SK-N-SH (cell line): ENCODE measurements around the gene RTN4. TPM values are rescaled to one million over a fixed set of nuclear protein-coding genes. Genes with fewer than 3 reads are reported as not detected.

ENCODE experiments used
- CTCF ChIA-PET: fragments of 300-600, 350-600 bp; formaldehyde crosslinking; extraction: SDS; loops from one replicate; lab custom pipeline; 2021; lab: Yijun Ruan, JAX
- POLR2A ChIA-PET: fragments of 350-600 bp; sonication (Branson Sonifier 250); formaldehyde crosslinking; extraction: SDS; loops from one replicate; lab custom pipeline; 2020; ENCODE audit warnings: antibody characterized with exemption, inconsistent platforms; lab: Yijun Ruan, JAX
- DNase-seq: peaks from one replicate; pipeline ENCODE4 v3.0.0; 2012
- H2AFZ ChIP-seq: fragments of 200-600 bp; sonication (generic); 2 replicates; pipeline ENCODE4 v1.8.1; 2016; ENCODE audit warnings: antibody characterized with exemption, mild to moderate bottlenecking, low read depth
- H3F3A ChIP-seq: fragments of 200-600 bp; sonication (generic); replicated peaks from 2 replicates; pipeline ENCODE3; 2016; ENCODE audit warnings: antibody characterized with exemption, mild to moderate bottlenecking; ENCODE audit not compliant: insufficient read depth
- H3K27ac ChIP-seq, 2 experiments: fragments of 200-500 bp in 1 of 2; fragments of 200-600 bp in 1 of 2; sonication (Bioruptor generic) in 1 of 2; sonication (generic), shearing (Covaris generic) in 1 of 2; 2 replicates each; pipeline versions ENCODE4 v1.5.1 to v1.6.1; 2014 to 2016; ENCODE audit warnings: low read depth in 2 of 2, inconsistent platforms in 1 of 2, low read length in 1 of 2, mild to moderate bottlenecking in 1 of 2, mixed read lengths in 1 of 2
- H3K27me3 ChIP-seq: fragments of 200-600 bp; sonication (generic), shearing (Covaris generic); 2 replicates; pipeline ENCODE4 v1.6.1; 2016; ENCODE audit warnings: mixed run types; ENCODE audit not compliant: insufficient read depth
- H3K36me3 ChIP-seq, 2 experiments: fragments of 200-500 bp in 1 of 2; fragments of 200-600 bp in 1 of 2; sonication (Bioruptor generic) in 1 of 2; sonication (generic) in 1 of 2; replicated peaks in 1 of 2; 2 replicates each; pipeline versions ENCODE3 to v1.5.1; 2014 to 2016; ENCODE audit warnings: low read length in 1 of 2, mild to moderate bottlenecking in 1 of 2; ENCODE audit not compliant: insufficient read depth in 2 of 2, control insufficient read depth in 1 of 2
- H3K4me1 ChIP-seq, 2 experiments: fragments of 200-500 bp in 1 of 2; fragments of 200-600 bp in 1 of 2; sonication (Bioruptor generic) in 1 of 2; sonication (generic), shearing (Covaris generic) in 1 of 2; 2 replicates each; pipeline versions ENCODE4 v1.5.1 to v1.6.1; 2014 to 2016; ENCODE audit warnings: low read depth in 1 of 2, low read length in 1 of 2, mixed run types in 1 of 2; ENCODE audit not compliant: insufficient read depth in 2 of 2, control insufficient read depth in 1 of 2
- H3K4me2 ChIP-seq: fragments of 200-600 bp; sonication (generic), shearing (Covaris generic); 2 replicates; pipeline ENCODE4 v1.6.1; 2017; ENCODE audit warnings: mixed run types
- H3K4me3 ChIP-seq, 2 experiments: fragments of 200-500 bp in 1 of 2; fragments of 200-600 bp in 1 of 2; sonication (Bioruptor generic) in 1 of 2; sonication (generic), shearing (Covaris generic) in 1 of 2; 2 replicates each; pipeline versions ENCODE4 v1.5.1 to v1.8.1; 2014 to 2016; ENCODE audit warnings: low read depth in 2 of 2, inconsistent platforms in 1 of 2, low read length in 1 of 2, mild to moderate bottlenecking in 1 of 2, mixed read lengths in 1 of 2, moderate library complexity in 1 of 2
- H3K79me2 ChIP-seq: fragments of 200-600 bp; sonication (generic); 2 replicates; pipeline ENCODE4 v1.8.1; 2017; ENCODE audit warnings: mild to moderate bottlenecking; ENCODE audit not compliant: insufficient read depth
- H3K9ac ChIP-seq: fragments of 200-600 bp; sonication (generic); 2 replicates; pipeline ENCODE4 v1.6.1; 2017; ENCODE audit warnings: mixed run types
- H3K9me2 ChIP-seq: fragments of 200-600 bp; sonication (generic); 2 replicates; pipeline ENCODE4 v1.6.1; 2017; ENCODE audit warnings: mixed run types
- H3K9me3 ChIP-seq: fragments of 200-600 bp; sonication (generic); 2 replicates; pipeline ENCODE4 v1.6.1; 2017; ENCODE audit warnings: mixed run types, mild to moderate bottlenecking, moderate library complexity
- H4K20me1 ChIP-seq: fragments of 200-600 bp; sonication (generic); 2 replicates; pipeline ENCODE4 v1.6.1; 2017; ENCODE audit warnings: mild to moderate bottlenecking, mixed run types; ENCODE audit not compliant: insufficient read depth
- EZH2phosphoT487 ChIP-seq: fragments of 200-600 bp; sonication (generic); IDR thresholded peaks from 2 replicates; pipeline ENCODE4 v1.6.1; 2017; ENCODE audit warnings: low read depth, mixed run types, mild to moderate bottlenecking, antibody characterized with exemption, moderate library complexity, borderline replicate concordance
- FOSL2 ChIP-seq: IDR thresholded peaks from 2 replicates; pipeline ENCODE4 v1.4.0; 2012; ENCODE audit warnings: low read depth, mild to moderate bottlenecking, moderate library complexity, borderline replicate concordance
- FOXM1 ChIP-seq: IDR thresholded peaks from 2 replicates; pipeline ENCODE4 v1.4.0; 2012; ENCODE audit warnings: low read depth, mild to moderate bottlenecking
- GATA2 ChIP-seq: sonication (generic); formaldehyde crosslinking; IDR thresholded peaks from 2 replicates; pipeline ENCODE4 v1.5.0; 2020; ENCODE audit warnings: mild to moderate bottlenecking, missing genetic modification reagents
- JUND ChIP-seq: IDR thresholded peaks from 2 replicates; pipeline ENCODE4 v1.4.0; 2012
- NFIC ChIP-seq: IDR thresholded peaks from 2 replicates; pipeline ENCODE4 v1.4.0; 2012; ENCODE audit warnings: borderline replicate concordance
- RAD21 ChIP-seq: IDR thresholded peaks from 2 replicates; pipeline ENCODE4 v1.6.1; 2012; ENCODE audit warnings: mild to moderate bottlenecking, low read length
- REST ChIP-seq: IDR thresholded peaks from 2 replicates; pipeline ENCODE4 v1.6.1; 2012; ENCODE audit warnings: mild to moderate bottlenecking, low read depth, low read length, moderate library complexity
- TAF1 ChIP-seq: IDR thresholded peaks from 2 replicates; pipeline ENCODE4 v1.6.1; 2012; ENCODE audit warnings: low read depth, mild to moderate bottlenecking, low read length, moderate library complexity, borderline replicate concordance
- TCF12 ChIP-seq: IDR thresholded peaks from 2 replicates; pipeline ENCODE4 v1.4.0; 2012
- YY1 ChIP-seq: IDR thresholded peaks from 2 replicates; pipeline ENCODE4 v1.4.0; 2012; ENCODE audit warnings: low read depth, mild to moderate bottlenecking
- WGBS: methylation state at CpG from one replicate; pipeline ENCODE4 v1.1.6; 2017; ENCODE audit warnings: low lambda C conversion rate; 5-methylcytosine and 5-hydroxymethylcytosine counted together
- polyA plus RNA-seq, 3 experiments: library from polyadenylated mRNA; depleted of rRNA; stranded (reverse); fragments of >200 nt; gene quantifications; 2 replicates each; pipeline ENCODE4 v1.2.3, GENCODE V29; 2012
- TF ChIP-seq, protein P1 (sequence below): IDR thresholded peaks from 2 replicates; pipeline ENCODE4 v1.4.0; 2012; ENCODE audit warnings: low read depth, borderline replicate concordance
- TF ChIP-seq, protein P2 (sequence below): IDR thresholded peaks from 2 replicates; pipeline ENCODE4; 2012

Gene RTN4
- polyA plus RNA-seq, 1 of the 3 experiments (the other 2 are of a cell fraction) = 315 TPM

DNA sequence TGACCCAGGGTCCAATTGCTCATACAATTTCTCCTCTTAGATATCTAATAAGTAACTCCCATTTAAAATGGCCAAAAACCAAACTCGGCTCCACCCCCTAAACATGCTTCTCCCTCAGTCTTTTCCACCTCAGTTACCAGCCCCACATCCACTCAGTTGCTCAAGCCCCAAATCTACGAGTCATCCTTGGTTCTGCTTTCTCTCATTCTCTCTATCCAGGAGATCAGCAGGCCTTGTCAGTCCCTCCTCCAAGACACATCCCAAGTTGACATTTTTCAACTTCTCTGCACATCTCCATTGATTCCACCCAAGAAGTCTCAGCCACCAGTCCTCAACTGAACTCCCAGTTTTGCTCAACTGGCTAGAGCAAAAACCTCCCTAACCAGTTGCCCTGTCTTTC is 40.5 kb upstream of the RTN4 start:
- CTCF ChIA-PET = interaction anchor here (1.1 kb wide), 1 partner anchor 18 kb away, joined by 3 read pairs; no protein-coding TSS in a partner anchor

More for the DNA sequence above, 40.5 kb upstream of the RTN4 start:
- no peak for DNase-seq
- Histone ChIP-seq H3F3A (peaks cover 12% of the 10 kb centered on the region), H3K27ac (no peak overlapping the region), H3K9ac (no peak overlapping the region), H2AFZ (no peak overlapping the region; the same call in 1 of the 2 replicates), H3K36me3 (no peaks in the 10 kb centered on the region), H3K4me3 (no peak overlapping the region), H3K79me2 (no peaks in the 10 kb centered on the region), H3K9me3 (no peaks in the 10 kb centered on the region), H3K4me1 (peaks cover 0 to 16% of the 10 kb centered on the region in 2 experiments; a peak in 1 of 4 replicates), H4K20me1 (no peaks in the 10 kb centered on the region), H3K9me2 (no peaks in the 10 kb centered on the region), H3K27me3 (no peaks in the 10 kb centered on the region), H3K4me2 (no peak overlapping the region)
- 88% methylated on average over 2 of the region's 2 CpGs for WGBS
- TF ChIP-seq GATA2 (CRISPR knock-in tag) (no peak), EZH2phosphoT487 (no peak), NFIC (no peak), FOSL2 (peak; percentile 42; the same call in 1 of the 2 replicates), YY1 (no peak), REST (no peak), JUND (peak; percentile 42; the same call in 1 of the 2 replicates), TCF12 (peak; percentile 91), FOXM1 (no peak), TAF1 (no peak), RAD21 (no peak)
- TF ChIP-seq, protein P1, sequence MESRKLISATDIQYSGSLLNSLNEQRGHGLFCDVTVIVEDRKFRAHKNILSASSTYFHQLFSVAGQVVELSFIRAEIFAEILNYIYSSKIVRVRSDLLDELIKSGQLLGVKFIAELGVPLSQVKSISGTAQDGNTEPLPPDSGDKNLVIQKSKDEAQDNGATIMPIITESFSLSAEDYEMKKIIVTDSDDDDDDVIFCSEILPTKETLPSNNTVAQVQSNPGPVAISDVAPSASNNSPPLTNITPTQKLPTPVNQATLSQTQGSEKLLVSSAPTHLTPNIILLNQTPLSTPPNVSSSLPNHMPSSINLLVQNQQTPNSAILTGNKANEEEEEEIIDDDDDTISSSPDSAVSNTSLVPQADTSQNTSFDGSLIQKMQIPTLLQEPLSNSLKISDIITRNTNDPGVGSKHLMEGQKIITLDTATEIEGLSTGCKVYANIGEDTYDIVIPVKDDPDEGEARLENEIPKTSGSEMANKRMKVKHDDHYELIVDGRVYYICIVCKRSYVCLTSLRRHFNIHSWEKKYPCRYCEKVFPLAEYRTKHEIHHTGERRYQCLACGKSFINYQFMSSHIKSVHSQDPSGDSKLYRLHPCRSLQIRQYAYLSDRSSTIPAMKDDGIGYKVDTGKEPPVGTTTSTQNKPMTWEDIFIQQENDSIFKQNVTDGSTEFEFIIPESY = no peak
- TF ChIP-seq, protein P2, sequence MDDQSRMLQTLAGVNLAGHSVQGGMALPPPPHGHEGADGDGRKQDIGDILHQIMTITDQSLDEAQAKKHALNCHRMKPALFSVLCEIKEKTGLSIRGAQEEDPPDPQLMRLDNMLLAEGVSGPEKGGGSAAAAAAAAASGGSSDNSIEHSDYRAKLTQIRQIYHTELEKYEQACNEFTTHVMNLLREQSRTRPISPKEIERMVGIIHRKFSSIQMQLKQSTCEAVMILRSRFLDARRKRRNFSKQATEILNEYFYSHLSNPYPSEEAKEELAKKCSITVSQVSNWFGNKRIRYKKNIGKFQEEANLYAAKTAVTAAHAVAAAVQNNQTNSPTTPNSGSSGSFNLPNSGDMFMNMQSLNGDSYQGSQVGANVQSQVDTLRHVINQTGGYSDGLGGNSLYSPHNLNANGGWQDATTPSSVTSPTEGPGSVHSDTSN = peak; percentile 74
- POLR2A ChIA-PET = no interaction called here
